Hepatocyte (in vitro differentiated cells): ENCODE results near the gene FRMPD1. TPM values are rescaled to one million over a fixed set of nuclear protein-coding genes. Genes with fewer than 3 reads are reported as not detected.

Experiments used
- DNase-seq: peaks from one replicate; pipeline ENCODE4 v3.0.0-alpha.2; 2016; ENCODE audit warnings: low spot score
- H2AFZ ChIP-seq: fragments of 200-600 bp; sonication (generic); 2 replicates; pipeline ENCODE4 v1.6.0; 2016; ENCODE audit warnings: antibody characterized with exemption, mild to moderate bottlenecking
- H3K27ac ChIP-seq: fragments of 200-600 bp; sonication (generic); 2 replicates; pipeline ENCODE4 v1.5.1; 2016; ENCODE audit warnings: mild to moderate bottlenecking
- H3K27me3 ChIP-seq: fragments of 200-600 bp; sonication (generic); 2 replicates; pipeline ENCODE4 v1.6.1; 2016
- H3K36me3 ChIP-seq: fragments of 200-600 bp; sonication (generic); replicated peaks from 2 replicates; pipeline ENCODE4 v1.5.1; 2016; ENCODE audit warnings: low read depth; ENCODE audit not compliant: insufficient read depth
- H3K4me1 ChIP-seq: fragments of 200-600 bp; sonication (generic); 2 replicates; pipeline ENCODE4 v1.5.1; 2016; ENCODE audit warnings: mild to moderate bottlenecking, moderate library complexity; ENCODE audit not compliant: insufficient read depth
- H3K4me2 ChIP-seq: fragments of 200-600 bp; sonication (generic); 2 replicates; pipeline ENCODE4 v1.6.0; 2016
- H3K4me3 ChIP-seq: fragments of 200-600 bp; sonication (generic); 2 replicates; pipeline ENCODE4 v1.5.1; 2016; ENCODE audit warnings: mild to moderate bottlenecking
- H3K79me2 ChIP-seq: fragments of 200-600 bp; sonication (generic); 2 replicates; pipeline ENCODE4 v1.6.0; 2017; ENCODE audit warnings: mild to moderate bottlenecking
- H3K9me2 ChIP-seq: fragments of 200-600 bp; sonication (generic); replicated peaks from 2 replicates; pipeline ENCODE4 v1.6.0; 2017; ENCODE audit warnings: mild to moderate bottlenecking; ENCODE audit not compliant: insufficient read depth
- H3K9me3 ChIP-seq: fragments of 200-600 bp; sonication (generic); 2 replicates; pipeline ENCODE4 v1.5.1; 2016; ENCODE audit warnings: low read depth, mild to moderate bottlenecking
- H4K20me1 ChIP-seq: fragments of 200-600 bp; sonication (generic); 2 replicates; pipeline ENCODE4 v1.6.0; 2016; ENCODE audit warnings: mild to moderate bottlenecking; ENCODE audit not compliant: insufficient read depth, poor library complexity, severe bottlenecking
- CTCF ChIP-seq: fragments of 200-600 bp; sonication (generic); IDR thresholded peaks from 2 replicates; pipeline ENCODE4 v1.5.1; 2016; ENCODE audit warnings: antibody characterized with exemption, mild to moderate bottlenecking; ENCODE audit not compliant: poor library complexity
- EZH2 ChIP-seq: fragments of 200-600 bp; sonication (generic); IDR thresholded peaks from 2 replicates; pipeline ENCODE4 v1.6.1; 2016; ENCODE audit warnings: antibody characterized with exemption, mild to moderate bottlenecking, borderline replicate concordance
- EZH2phosphoT487 ChIP-seq: fragments of 200-600 bp; sonication (generic); IDR thresholded peaks from one replicate; pipeline ENCODE4 v1.6.1; 2018; ENCODE audit warnings: antibody characterized with exemption, mild to moderate bottlenecking, low read depth, moderate library complexity; ENCODE audit not compliant: unreplicated experiment, severe bottlenecking
- WGBS: methylation state at CpG from one replicate; pipeline ENCODE4 v1.1.6; 2016; ENCODE audit warnings: low lambda C conversion rate; ENCODE audit errors: missing lambda C conversion rate; 5-methylcytosine and 5-hydroxymethylcytosine counted together
- polyA plus RNA-seq: library from polyadenylated mRNA; unstranded; fragments of >200 nt; fragmentation: Nextera tagmentation; extraction: Ambion mirVana; gene quantifications from 2 replicates; pipeline ENCODE4 v1.2.1, GENCODE V29; 2016
- total RNA-seq: library from RNA; depleted of rRNA; stranded (reverse); fragments of >200 nt; gene quantifications from 2 replicates; pipeline ENCODE4 v1.2.3, GENCODE V29; 2014

Gene FRMPD1
- total and polyA plus RNA-seq, 2 experiments from 2014 or later, result 0.10 to 0.36 TPM

GRCh38 chr9:37608250-37608649 lies 42.5 kb upstream of the FRMPD1 start:
- Histone ChIP-seq H3K27ac (no peak overlapping the region), H3K4me2 (no peak overlapping the region), H3K9me2 (no peaks in the 10 kb centered on the region), H3K27me3 (no peaks in the 10 kb centered on the region), H2AFZ (no peak overlapping the region), H4K20me1 (no peaks in the 10 kb centered on the region), H3K36me3 (no peaks in the 10 kb centered on the region), H3K4me1 (no peaks in the 10 kb centered on the region), H3K9me3 (no peaks in the 10 kb centered on the region), H3K79me2 (no peaks in the 10 kb centered on the region), H3K4me3 (no peak overlapping the region)
- TF ChIP-seq EZH2 (no peak), CTCF (no peak), EZH2phosphoT487 (no peak)
- no peak for DNase-seq

GRCh38 chr9:37609735-37610397 lies 40.9 kb upstream of the FRMPD1 start:
- Histone ChIP-seq H3K79me2 (no peaks in the 10 kb centered on the region), H3K4me3 (no peak overlapping the region), H3K27ac (no peak overlapping the region), H3K4me1 (no peaks in the 10 kb centered on the region), H4K20me1 (no peaks in the 10 kb centered on the region), H3K27me3 (no peaks in the 10 kb centered on the region), H3K4me2 (no peak overlapping the region), H2AFZ (no peak overlapping the region), H3K36me3 (no peaks in the 10 kb centered on the region), H3K9me3 (no peaks in the 10 kb centered on the region), H3K9me2 (no peaks in the 10 kb centered on the region)
- 84% methylated on average over 6 of the region's 6 CpGs for WGBS
- TF ChIP-seq CTCF (no peak), EZH2 (no peak), EZH2phosphoT487 (no peak)
- DNase-seq, result no peak

- H3K79me2 ChIP-seq, result no peaks in the 10 kb centered on the region
- WGBS, result 82% methylated on average over 6 of the region's 6 CpGs
Observed at GRCh38 chr9:37611014-37611413, 39.7 kb upstream of the FRMPD1 start.

More at GRCh38 chr9:37611014-37611413, 39.7 kb upstream of the FRMPD1 start:
- no peaks in the 10 kb centered on the region for H3K36me3 ChIP-seq
- H2AFZ ChIP-seq, result no peak overlapping the region
- H3K4me1 ChIP-seq, result no peaks in the 10 kb centered on the region
- DNase-seq, result no peak
- H3K9me3 ChIP-seq, result no peaks in the 10 kb centered on the region
- H3K27me3 ChIP-seq, result no peaks in the 10 kb centered on the region
- H3K4me3 ChIP-seq, result no peak overlapping the region
- TF ChIP-seq EZH2 (no peak), CTCF (no peak), EZH2phosphoT487 (no peak)
- no peaks in the 10 kb centered on the region for H4K20me1 ChIP-seq
- H3K4me2 ChIP-seq, result no peak overlapping the region
- no peak overlapping the region for H3K27ac ChIP-seq
- no peaks in the 10 kb centered on the region for H3K9me2 ChIP-seq
